CD4-positive, alpha-beta T cell treated with Interferon gamma for 1 hour (primary cell): Measurements from ENCODE around the gene CCL25.

Experiments
- DNase-seq: peaks from one replicate; pipeline ENCODE4 v3.0.0-alpha.2; 2020

The CCL25 gene

DNA sequence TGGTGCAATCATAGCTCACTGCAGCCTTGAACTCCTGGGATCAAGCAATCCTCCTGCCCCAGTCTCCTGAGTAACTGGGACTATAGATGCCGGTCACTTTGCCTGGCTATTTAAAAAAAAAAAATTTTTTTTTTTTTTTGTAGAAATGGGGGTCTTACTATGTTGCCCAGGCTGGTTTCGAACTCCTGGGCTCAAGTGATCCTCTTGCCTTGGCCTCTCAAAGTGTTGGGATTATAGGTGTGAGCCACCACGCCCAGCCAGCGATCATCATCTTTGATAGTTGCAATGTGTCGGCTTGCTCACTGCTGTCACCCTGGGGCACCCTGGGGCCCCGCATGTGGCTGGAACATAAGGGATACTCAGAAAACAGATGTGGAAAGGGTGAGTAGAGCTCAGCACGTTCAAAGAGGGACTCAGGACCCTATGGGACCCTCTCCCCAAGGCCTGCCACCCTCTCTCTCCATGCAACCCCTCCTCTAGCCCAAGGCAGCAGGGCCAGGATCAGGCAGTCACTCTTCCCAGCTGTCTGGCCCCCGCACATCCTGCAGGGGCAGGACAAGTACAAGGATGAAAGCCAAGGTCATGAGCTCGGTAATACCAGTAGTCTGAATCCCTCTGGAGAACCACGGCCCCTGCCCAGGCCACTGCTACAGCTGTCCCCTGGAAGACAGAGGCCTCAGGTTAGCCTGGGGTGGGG lies 6.5 kb upstream of the CCL25 start:
- no peak for DNase-seq

DNA sequence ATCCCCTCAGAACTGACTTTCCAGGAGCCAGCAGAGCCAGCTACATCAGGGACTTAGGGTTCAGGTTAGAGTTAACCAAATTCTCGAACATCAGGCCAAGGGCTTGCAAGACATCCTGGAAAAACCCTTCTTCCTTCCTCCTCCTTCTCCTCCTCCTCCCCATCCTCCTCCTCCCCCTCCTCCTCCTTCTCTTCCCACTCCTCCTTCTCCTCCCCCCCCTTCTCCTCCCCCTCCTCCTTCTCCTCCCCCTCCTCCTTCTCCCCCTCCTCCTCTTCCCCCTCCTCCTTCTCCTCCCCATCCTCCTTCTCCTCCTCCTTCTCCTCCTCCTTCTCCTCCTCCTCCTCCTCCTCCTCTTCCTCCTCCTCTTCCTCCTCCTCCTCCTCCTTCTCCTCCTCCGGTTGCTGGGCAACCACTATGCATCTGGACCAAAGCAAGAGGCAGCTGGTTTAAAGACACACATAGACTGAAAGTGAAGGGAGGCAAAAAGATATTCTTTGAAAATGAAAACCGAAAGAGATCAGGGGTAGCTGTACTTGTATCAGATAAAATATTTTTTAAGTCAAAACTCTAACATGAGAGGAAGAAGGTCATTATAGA lies 5.9 kb upstream of the CCL25 start:
- DNase-seq, result no peak

DNA sequence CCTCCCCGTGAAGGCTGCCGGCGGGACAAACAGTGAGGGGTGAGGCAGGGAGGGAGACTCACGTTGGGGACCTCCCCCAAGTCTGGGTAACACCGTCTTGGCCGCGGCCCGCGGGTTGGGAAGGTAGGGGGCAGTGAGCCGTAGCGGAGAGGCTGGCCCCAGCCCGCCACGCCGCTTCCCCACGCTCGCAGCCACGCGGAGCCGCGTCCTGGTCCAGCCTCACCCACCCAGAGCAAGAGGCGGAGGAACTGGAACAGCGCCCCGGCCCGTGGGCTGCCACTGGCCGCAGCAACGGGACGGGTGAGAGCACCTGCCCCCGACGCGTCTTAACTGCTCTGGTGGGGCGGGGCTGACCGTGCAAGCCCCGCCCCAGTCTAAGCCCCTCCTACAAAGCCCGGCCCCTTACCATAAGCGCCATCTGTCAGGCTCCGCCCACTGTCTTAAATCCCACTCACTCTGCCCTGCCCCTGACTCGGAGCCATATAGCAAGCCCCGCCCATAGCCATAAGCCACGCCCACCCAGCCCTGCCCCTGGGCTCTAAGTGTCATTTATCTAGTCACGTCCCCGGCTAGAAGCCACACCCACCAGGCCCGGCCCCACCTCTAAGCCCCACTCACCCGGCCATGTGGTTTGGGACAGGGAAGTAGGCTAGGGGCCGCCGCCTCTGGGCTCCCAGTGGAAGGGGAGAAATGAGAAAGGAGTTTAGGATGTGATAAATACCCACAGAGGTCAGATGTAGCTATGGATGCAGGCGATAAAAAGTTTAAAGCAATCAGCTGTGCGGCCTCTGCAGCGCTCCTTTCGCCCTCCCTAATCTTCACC lies 2.1 kb upstream of the CCL25 start:
- peak; percentile 94 for DNase-seq

DNA sequence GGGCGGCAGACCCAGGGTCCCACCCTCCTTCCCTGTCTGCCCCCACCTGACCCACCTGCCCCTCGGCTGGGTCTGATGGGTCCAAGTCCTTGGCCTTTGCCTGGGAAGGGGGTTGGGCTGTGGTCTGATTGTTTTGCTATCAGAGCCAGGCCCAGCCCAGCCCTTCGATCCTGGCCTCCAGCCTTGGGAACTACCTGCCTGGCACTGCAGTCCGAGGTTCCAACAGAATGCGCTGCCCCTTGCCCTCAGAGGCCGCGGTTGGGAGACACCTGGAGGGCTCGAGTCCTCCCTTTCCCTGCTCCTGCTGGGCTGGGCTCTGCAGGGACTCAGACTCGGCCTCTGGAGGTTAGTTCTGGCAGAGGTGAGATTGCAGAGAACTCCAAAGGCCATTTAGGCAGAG lies 1.6 kb downstream of the CCL25 start:
- no peak for DNase-seq

DNA sequence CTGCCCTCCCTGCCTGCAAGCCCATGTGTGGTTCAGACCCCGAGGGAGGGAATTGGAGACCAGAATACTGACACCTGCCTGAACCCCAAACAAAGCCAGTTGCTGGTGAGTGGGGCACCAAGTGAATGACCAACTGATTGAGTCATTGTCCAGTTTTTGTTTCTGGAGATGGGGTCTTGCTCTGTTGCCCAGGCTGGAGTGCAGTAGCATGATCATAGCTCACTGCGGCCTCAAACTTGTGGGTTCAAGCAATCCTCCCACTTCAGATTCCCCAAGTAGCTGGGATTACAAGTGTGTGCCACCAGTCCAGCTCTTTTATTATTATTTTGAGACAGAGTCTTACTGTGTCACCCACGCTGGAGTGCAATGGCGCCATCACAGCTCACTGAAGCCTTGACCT lies 4.0 kb downstream of the CCL25 start:
- no peak for DNase-seq

DNA sequence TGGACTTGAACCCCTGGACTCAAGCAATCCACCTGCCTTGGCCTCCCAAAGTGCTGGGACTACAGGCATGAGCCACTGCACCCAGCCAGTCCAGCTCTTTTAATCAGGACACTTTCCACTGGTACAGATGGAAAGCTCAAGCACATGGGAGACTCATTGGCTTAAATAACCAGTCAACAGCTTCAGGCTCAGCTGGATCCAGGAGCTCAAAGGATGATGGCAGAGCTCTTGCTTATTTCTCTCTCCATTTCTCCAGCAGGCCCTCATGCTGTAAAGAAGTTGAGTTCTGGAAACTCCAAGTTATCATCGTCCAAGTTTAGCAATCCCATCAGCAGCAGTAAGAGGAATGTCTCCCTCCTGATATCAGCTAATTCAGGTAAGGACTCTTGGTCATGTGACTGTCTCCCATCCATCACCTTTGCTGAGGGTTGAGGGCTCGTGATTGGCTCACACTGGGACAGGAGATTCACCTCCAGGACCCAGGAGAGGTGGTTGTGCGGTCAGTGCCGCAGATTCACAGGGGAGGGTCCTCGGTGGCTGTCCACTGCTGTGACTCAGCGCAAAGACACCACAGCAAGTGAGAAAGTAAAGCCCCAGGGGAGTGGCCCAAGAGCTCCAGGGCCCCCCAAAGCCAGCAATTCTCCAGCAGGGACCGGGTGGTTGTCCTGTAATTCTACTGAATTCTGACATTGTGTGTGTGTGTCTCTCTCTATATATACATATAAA lies 5.1 kb downstream of the CCL25 start:
- DNase-seq, result no peak

DNA sequence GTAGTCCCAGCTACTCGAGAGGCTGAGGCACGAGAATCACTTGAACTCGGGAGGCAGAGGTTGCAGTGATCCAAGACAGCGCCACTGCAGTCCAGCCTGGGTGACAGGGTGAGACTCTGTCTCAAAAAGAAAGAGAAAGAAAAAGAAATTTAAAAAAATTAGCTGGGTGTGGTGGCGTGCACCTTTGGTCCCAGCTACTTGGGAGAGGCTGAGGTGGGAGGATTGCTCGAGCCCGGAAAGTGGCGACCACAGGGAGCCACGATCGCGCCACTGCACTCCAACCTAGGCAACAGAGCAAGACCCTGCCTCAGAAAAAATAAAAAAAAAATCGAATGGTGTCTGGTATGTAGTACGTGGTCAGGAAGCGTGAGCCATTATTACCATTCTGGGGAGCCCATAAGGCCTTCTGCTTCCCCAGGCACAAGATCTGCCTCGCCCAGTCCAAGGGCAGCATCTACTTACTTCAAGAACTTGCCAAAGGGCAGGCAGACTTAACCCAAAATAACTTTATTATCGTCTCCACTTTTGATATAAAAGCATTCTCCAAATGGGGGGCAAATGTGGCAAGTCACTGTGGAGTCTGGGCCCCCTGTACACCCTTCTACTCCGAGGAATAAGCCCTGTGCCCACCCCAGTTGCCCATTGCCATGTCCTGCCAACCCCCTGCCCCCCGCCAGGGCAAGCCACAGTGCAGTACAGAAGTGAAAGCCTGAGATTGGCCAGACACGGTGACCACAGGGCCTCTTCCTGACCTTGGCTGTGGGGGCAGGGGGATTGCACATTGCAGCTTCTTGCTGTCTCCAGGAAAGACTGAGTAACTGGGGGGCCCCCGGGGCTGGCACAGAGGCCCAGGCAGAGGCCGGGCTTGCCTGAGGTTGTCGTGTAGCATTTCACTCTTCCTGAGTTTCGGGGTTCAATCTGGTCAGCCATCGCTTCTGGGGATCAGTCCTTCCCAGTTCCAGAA lies 12.6 kb downstream of the CCL25 start:
- DNase-seq, result no peak

DNA sequence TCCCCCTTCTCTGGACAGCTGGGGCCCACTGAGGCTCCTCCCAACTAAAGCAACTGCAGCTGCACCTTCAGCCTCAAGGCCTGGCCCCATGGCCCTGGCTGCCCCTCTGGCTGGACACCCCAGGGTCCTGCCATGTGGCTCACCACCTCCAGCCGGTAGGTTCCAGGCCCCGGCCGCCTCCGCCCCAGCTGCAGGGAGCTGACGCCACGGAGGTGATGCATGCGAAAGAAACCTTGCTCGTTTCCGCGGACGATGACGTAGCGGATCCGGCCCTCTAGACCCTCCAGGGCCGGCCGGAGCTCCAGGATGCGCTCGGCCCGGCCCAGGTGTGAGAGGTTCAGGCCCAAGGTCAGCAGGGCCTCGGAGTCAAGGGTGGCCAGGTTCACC lies 13.3 kb downstream of the CCL25 start:
- DNase-seq, result no peak

DNA sequence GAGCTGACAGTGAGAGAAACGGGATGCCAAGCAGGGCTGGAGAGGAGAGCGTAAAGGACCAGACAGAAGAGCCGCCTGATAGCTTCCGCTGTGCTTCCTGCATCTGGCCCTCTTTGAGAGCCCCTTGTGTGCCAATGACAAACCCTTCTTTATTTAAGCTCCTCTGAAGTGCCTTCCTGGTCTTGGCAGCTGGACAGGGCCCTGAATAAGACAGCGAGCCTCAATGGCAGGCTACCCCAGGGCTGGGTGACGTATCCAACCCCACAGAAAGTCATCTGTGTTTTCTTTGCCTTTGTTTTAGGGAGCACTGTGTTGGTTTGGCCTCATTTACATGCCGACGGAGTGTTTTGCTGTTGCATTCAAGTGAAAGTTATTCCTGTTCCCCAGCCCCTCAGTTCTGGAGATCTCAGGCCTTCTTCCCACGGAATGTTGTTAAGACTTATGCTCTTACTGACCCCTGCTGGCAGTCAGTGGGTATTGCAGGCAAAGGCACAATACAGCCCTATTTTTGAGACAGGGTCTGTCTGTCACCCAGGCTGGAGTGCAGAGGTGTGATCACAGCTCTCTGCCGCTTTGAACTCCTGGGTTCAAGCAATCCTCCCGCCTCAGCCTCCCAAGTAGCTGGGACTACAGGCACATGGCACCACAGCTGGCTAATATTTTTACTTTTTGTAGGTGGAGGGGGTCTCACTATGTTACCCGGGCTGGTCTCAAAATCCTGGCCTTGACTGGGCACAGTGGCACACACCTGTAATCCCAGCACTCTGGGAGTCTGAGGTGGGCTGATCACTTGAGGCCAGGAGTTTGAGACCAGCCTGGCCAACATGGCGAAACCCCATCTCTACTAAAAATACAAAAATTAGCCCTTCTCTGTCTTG lies 16.8 kb downstream of the CCL25 start:
- DNase-seq, result no peak

DNA sequence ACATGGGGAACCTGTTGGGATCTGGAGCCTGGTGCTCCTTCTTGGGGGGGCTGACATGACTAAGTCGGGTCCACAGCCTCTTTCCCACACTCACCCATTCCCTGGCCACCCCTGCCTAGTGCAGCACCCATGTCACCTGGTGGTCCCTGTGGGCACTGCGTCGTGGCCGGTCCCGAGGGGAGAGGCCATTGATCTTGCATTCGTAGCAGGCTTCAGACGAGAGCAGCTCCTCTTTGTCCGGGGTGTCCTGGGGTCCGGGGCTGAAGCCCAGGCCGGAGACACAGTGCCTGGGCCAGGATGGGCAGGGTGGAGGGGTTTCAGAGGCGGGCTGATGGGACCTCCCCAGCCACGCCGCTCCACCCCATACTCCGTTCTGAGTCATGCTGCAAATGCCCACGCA lies 19.4 kb downstream of the CCL25 start:
- no peak for DNase-seq

DNA sequence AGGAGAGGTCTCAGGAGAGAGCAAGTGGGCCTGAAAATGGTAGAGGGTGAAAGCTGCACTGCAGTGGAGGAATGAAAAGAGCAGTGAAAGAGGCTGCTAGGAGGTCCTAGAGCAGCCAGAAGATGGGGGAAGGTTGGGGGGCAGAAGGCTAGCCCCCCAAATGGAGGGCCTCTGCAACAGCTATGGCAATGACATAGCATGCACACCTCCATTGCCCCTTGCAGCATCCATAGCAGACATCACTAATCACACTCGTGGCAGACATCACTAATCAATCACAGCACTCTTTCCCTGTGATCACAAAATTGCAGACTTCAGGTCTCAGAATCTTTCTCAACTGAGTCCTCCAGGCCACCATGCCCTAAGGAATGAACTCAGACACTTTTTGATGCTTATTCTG lies 21.9 kb downstream of the CCL25 start:
- DNase-seq, result no peak

DNA sequence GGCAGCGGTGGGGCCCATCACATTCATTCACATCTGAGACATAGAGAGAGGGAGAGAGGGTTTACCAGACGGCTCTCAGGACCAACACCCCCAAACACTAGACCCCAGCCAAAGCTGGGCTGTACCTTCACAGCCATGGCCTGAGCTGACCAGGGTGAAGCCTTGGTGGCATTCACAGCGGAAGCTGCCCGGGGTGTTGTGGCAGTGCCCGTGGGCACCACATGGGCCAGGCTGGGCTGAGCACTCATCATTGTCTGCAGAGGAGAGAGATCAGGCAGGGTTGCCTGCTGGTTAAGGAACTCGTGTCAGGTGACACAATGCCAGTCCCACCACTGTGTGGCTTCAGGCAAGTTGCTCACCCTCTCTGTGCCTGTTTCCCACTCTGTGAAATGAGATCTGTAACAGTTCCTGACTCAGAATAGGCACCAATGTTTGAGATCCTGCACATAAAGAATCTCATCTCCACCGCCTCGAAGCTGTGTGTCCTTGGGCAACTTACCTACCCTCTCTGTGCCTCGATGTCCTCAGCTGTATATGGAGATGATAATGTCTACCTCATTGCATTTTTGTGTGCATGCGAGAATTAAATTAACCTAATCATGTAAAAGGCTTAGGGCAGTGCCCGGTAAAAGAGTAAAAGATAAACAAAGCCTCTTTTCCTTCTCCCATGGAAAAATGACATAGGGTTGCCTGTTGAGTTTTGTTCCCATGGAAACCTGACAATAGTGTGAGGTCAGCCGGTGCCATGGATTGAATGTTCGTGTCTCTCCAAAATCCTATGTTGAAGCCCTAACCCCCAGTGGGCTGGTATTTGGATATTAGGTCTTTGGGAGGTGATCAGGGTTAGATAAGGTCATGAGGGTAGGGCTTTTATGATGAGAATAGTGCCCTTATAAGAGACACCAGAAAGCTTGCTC lies 22.9 kb downstream of the CCL25 start:
- no peak for DNase-seq

DNA sequence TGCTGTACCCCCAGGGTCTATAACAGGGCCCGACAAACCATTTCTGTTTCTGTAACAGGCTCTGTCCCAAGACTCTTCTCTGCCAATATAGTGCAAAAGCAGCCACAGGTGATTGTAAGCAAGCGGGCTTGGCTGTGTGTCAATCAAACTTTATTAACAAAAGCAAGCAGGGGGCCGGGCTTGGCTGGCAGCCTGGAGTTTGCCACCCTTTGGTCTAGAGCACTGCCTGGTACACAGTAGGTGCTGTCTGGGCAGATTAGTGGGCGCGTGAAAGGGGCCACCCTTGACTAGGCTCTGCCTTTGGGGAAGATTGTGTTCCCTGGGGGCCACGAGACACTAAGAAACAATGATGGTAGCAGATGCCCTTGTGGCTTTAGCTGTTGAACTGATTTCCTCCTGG lies 27.4 kb downstream of the CCL25 start:
- no peak for DNase-seq

DNA sequence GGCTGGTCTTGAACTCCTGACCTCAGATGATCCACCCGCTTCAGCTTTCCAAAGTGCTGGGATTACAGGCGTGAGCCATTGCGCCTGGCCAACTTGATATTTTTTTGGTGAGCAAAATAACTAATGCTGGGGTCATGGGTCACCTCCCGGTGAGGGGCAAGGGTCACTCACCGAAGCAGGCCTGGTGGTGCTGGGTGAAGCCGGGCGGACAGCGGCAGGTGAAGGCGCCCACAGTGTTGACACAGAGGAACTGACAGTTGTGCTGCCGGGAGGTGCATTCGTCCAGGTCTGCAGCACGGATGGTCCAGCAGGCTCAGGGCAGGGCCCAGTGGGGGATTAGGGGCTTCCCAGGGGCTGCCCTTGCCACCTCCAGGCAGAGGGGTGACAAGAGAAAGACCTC lies 28.3 kb downstream of the CCL25 start:
- DNase-seq, result no peak

DNA sequence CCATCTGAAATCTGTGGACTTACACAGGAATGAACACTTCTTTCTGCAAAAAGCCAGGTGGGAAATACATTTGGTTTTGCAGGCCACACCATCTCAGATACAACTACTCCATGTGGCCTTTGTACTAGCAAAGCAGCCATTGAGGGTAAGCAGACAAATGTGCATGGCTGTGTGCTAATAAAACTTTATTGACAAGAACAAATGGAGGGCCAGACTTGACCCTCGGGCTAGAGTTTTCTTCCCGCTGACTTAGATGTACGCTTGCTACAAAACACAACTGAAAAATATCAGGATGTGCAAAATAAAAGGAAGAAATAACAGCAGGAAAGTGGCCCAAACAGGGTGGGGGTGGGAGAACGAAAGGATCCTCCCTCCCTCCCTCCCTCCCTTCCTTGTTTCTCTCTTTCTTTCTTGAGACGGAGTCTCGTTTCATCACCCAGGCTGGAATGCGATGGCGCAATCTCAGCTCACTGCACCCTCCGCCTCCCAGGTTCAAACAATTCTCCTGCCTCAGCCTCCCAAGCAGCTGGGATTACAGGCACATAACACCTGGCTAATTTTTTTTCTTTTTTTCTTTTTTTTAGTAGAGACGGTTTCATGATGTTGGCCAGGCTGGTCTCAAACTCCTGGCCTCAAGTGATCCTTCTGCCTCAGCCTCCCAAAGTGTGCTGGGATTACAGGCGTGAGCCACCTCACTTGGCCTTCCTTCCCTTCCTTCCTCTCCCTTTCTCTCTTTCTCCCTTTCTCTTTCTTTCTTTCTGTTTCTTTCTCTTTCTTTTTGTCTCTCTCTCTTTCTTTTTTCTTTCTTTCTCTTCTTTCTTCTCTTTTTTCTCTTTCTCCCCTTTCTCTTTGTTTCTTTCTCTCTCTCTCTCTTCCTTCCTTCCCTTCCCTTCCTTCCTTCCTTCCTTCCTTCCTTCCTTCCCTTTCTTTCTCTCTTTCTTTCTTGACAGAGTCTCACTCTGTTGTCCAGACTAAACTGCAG lies 29.3 kb downstream of the CCL25 start:
- no peak for DNase-seq

DNA sequence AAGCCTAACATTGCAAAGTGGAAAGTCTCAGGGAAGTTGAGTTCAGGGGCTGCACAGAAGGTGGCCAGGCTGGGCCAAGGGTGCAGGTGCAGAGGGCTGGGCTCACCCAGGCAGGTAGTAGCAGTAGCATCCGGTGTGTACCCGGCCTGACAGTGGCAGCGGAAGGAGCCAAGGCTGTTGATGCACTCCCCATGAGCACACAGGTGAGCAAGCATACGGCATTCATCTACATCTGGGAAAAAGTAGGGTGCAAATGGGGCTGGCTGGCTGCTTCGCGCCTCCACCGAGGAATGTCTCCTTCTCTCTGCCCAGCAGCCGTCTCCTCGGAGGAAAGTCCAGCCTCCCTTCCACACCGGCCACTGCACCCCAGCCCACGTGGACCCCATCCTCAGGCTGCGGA lies 30.6 kb downstream of the CCL25 start:
- no peak for DNase-seq

DNA sequence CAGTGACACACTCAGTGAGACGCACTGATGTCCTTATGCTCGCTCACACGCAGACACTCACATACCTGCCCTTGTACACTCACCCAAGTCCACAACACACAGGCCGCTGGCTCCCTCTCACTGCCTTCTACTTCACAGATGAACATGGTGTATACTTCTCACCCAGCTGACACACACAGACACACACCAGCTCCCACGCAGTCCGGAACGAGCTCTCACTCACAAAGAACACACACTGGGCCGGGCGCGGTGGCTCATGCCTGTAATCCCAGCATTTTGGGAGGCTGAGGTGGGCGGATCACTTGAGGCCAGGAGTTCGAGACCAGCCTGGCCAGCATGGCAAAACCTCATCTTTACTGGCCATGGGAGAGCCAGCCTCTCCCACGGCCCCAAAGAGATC lies 31.6 kb downstream of the CCL25 start:
- DNase-seq, result no peak

DNA sequence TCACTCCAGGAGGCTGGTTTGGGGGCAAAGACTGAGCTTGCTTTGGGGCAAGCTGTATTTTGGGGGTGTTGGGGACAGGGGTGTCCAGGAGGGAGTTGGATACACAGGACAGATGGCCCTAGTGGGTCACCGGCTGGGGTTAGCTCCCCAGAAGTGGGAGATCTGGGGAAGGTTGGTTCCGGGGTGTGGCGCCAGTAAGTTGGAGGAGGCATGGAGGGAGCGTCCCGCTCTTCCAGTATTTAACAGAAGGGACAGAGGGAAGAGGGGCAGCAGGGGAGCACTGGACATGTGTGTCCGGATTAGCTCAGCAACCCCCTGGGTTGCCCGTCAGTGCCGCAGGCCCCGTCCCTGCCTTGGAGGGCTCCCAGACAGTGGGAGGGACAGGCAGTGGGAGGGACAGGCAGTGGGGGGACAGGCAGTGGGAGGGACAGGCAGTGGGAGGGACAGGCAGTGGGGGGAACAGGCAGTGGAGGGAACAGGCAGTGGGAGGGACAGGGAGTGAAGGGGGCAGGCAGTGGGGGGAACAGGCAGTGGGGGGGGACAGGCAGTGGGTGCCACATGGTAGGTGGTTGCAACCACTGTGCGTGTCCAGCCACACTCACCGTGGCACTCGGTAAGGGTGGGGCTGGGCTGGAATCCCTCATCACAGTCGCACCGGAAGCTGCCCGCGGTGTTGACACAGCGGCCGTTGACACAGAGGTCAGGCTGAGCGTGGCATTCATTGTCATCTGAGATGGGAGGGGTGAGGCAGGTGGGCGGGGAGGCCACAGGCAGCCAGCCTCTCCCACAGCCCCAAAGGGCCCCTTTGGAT lies 33.2 kb downstream of the CCL25 start:
- no peak for DNase-seq
